Hepatocyte (in vitro differentiated cells): ENCODE results near the gene ZC3H15.

Experiments used
- CTCF ChIP-seq: fragments of 200-600 bp; sonication (generic); IDR thresholded peaks from 2 replicates; pipeline ENCODE4 v1.5.1; 2016; ENCODE audit warnings: antibody characterized with exemption, mild to moderate bottlenecking; ENCODE audit not compliant: poor library complexity
- EZH2 ChIP-seq: fragments of 200-600 bp; sonication (generic); IDR thresholded peaks from 2 replicates; pipeline ENCODE4 v1.6.1; 2016; ENCODE audit warnings: antibody characterized with exemption, mild to moderate bottlenecking, borderline replicate concordance

GRCh38 chr2:186443851-186444250, 42.2 kb upstream of the ZC3H15 start:
- TF ChIP-seq CTCF (no peak), EZH2 (no peak)
